Trophoblast cell (in vitro differentiated cells and primary cell): Measurements from ENCODE around the gene MIF.
"Not testable (repeated sequence)": the region's sequence is repeated elsewhere in the genome, so short reads cannot be mapped to it uniquely, and the experiment has no call there.

Experiments
- DNase-seq, 2 donors: peaks; one replicate each; pipeline ENCODE4 v3.0.0-alpha.2; 2016
- H2AFZ ChIP-seq: 2 replicates; pipeline ENCODE4 v1.6.1; 2013; ENCODE audit warnings: low read length, moderate library complexity, mild to moderate bottlenecking; ENCODE audit not compliant: insufficient read depth, poor library complexity
- H2AK5ac ChIP-seq: 2 replicates; pipeline ENCODE4 v1.6.1; 2013; ENCODE audit warnings: mild to moderate bottlenecking, low read length
- H2BK120ac ChIP-seq: 2 replicates; pipeline ENCODE4 v1.6.1; 2013; ENCODE audit warnings: low read length, mild to moderate bottlenecking, moderate library complexity; ENCODE audit not compliant: insufficient read depth, poor library complexity
- H2BK12ac ChIP-seq: 2 replicates; pipeline ENCODE4 v1.6.1; 2013; ENCODE audit warnings: mild to moderate bottlenecking, low read length, moderate library complexity
- H2BK5ac ChIP-seq: 2 replicates; pipeline ENCODE4 v1.6.1; 2013; ENCODE audit warnings: low read length, low read depth, moderate library complexity, mild to moderate bottlenecking; ENCODE audit not compliant: poor library complexity
- H3K14ac ChIP-seq: 2 replicates; pipeline ENCODE4 v1.6.1; 2013; ENCODE audit warnings: mild to moderate bottlenecking, low read length
- H3K18ac ChIP-seq: 2 replicates; pipeline ENCODE4 v1.6.1; 2013; ENCODE audit warnings: mild to moderate bottlenecking, low read length
- H3K23ac ChIP-seq: 2 replicates; pipeline ENCODE4 v1.6.1; 2013; ENCODE audit warnings: low read length
- H3K27ac ChIP-seq: 2 replicates; pipeline ENCODE4 v1.5.1; 2013; ENCODE audit warnings: low read depth, mild to moderate bottlenecking, inconsistent platforms, low read length, moderate library complexity
- H3K27me3 ChIP-seq: 2 replicates; pipeline ENCODE4 v1.6.1; 2013; ENCODE audit warnings: inconsistent platforms, mild to moderate bottlenecking, low read length, moderate library complexity; ENCODE audit not compliant: insufficient read depth
- H3K36me3 ChIP-seq, 2 experiments: 1 replicate in 1 of 2; 2 replicates in 1 of 2; pipeline ENCODE4 v1.6.1; 2013; ENCODE audit warnings: low read length in 2 of 2, mild to moderate bottlenecking in 2 of 2, moderate library complexity in 1 of 2; ENCODE audit not compliant: insufficient read depth in 2 of 2, control insufficient read depth in 1 of 2
- H3K4ac ChIP-seq: 2 replicates; pipeline ENCODE4 v1.6.1; 2013; ENCODE audit warnings: low read depth, mild to moderate bottlenecking, low read length, moderate library complexity
- H3K4me1 ChIP-seq, 2 experiments: 1 replicate in 1 of 2; 2 replicates in 1 of 2; pipeline ENCODE4 v1.6.1; 2013; ENCODE audit warnings: low read length in 2 of 2, mild to moderate bottlenecking in 2 of 2, moderate library complexity in 1 of 2; ENCODE audit not compliant: insufficient read depth in 2 of 2, control insufficient read depth in 1 of 2
- H3K4me2 ChIP-seq: 2 replicates; pipeline ENCODE4 v1.6.1; 2013; ENCODE audit warnings: inconsistent platforms, mild to moderate bottlenecking, low read length, moderate library complexity
- H3K4me3 ChIP-seq: 2 replicates; pipeline ENCODE4 v1.5.1; 2013; ENCODE audit warnings: mild to moderate bottlenecking, low read depth, low read length, inconsistent platforms
- H3K79me1 ChIP-seq: one replicate; pipeline ENCODE4 v1.6.1; 2013; ENCODE audit warnings: low read length
- H3K79me2 ChIP-seq: 2 replicates; pipeline ENCODE4 v1.6.1; 2013; ENCODE audit warnings: low read length, mild to moderate bottlenecking; ENCODE audit not compliant: control insufficient read depth, insufficient read depth, poor library complexity
- H3K9ac ChIP-seq: 2 replicates; pipeline ENCODE4 v1.6.1; 2013; ENCODE audit warnings: mild to moderate bottlenecking, low read length
- H3K9me3 ChIP-seq: 2 replicates; pipeline ENCODE4 v1.6.1; 2013; ENCODE audit warnings: low read depth, mild to moderate bottlenecking, control low read depth, inconsistent platforms, low read length; ENCODE audit not compliant: insufficient read depth
- H4K12ac ChIP-seq: 2 replicates; pipeline ENCODE4 v1.6.1; 2013; ENCODE audit warnings: low read depth, mild to moderate bottlenecking, low read length, moderate library complexity
- H4K8ac ChIP-seq: 2 replicates; pipeline ENCODE4 v1.6.1; 2013; ENCODE audit warnings: low read depth, mild to moderate bottlenecking, low read length, moderate library complexity
- H4K91ac ChIP-seq: one replicate; pipeline ENCODE4 v1.6.1; 2013; ENCODE audit warnings: low read depth, mild to moderate bottlenecking, low read length, moderate library complexity
- WGBS: extraction: QIAGEN DNeasy Blood & Tissue Kit; methylation state at CpG from one replicate; pipeline ENCODE4 v1.1.7; 2013; ENCODE audit warnings: missing lambda C conversion rate; ENCODE audit not compliant: insufficient read length, insufficient coverage; ENCODE audit errors: extremely low coverage; 5-methylcytosine and 5-hydroxymethylcytosine counted together

Gene MIF

GRCh38 chr22:23906641-23907040, 12.5 kb downstream of the MIF start:
- no peak overlapping the region for H4K12ac ChIP-seq
- H4K8ac ChIP-seq = no peak overlapping the region
- H3K4ac ChIP-seq = no peak overlapping the region
- H3K4me1 ChIP-seq = no peaks in the 10 kb centered on the region
- no peaks in the 10 kb centered on the region for H3K79me1 ChIP-seq
- H3K14ac ChIP-seq = no peak overlapping the region
- H3K27me3 ChIP-seq = no peaks in the 10 kb centered on the region
- no peak overlapping the region for H3K27ac ChIP-seq
- H3K79me2 ChIP-seq = no peaks in the 10 kb centered on the region
- H2BK120ac ChIP-seq = no peak overlapping the region
- WGBS = no CpG with 5 or more reads among the region's 4 CpGs
- peaks cover 3% of the 10 kb centered on the region for H3K9me3 ChIP-seq
- H2AK5ac ChIP-seq = no peak overlapping the region
- no peaks in the 10 kb centered on the region for H3K36me3 ChIP-seq
- no peak overlapping the region for H2BK5ac ChIP-seq
- no peak overlapping the region for H3K18ac ChIP-seq
- no peak overlapping the region for H2BK12ac ChIP-seq
- H3K23ac ChIP-seq = no peak overlapping the region
- H4K91ac ChIP-seq = no peak overlapping the region
- no peak overlapping the region for H2AFZ ChIP-seq
- no peak for DNase-seq
- H3K4me2 ChIP-seq = no peak overlapping the region
- no peak overlapping the region for H3K9ac ChIP-seq
- H3K4me3 ChIP-seq = no peak overlapping the region

DNA sequence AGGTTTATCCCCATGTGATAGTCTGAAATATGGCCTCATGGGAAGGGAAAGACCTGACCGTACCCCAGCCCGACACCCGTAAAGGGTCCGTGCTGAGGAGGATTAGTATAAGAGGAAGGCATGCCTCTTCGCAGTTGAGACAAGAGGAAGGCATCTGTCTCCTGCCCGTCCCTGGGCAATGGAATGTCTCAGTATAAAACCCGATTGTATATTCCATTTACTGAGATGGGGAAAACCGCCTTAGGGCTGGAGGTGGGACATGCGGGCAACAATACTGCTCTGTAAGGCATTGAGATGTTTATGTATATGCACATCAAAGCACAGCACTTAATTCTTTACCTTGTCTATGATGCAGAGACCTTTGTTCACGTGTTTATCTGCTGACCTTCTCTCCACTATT, 13.2 kb downstream of the MIF start:
- not testable (repeated sequence) for H4K8ac ChIP-seq, H2BK120ac ChIP-seq, H4K12ac ChIP-seq, H2BK12ac ChIP-seq, H3K27me3 ChIP-seq, H2AK5ac ChIP-seq, H3K14ac ChIP-seq, H3K9me3 ChIP-seq, H3K36me3 ChIP-seq, H3K79me1 ChIP-seq, H2BK5ac ChIP-seq, H3K79me2 ChIP-seq, H3K4ac ChIP-seq, H3K18ac ChIP-seq, H3K4me2 ChIP-seq, H2AFZ ChIP-seq, H3K23ac ChIP-seq, H4K91ac ChIP-seq, H3K4me1 ChIP-seq, H3K4me3 ChIP-seq, H3K27ac ChIP-seq, H3K9ac ChIP-seq
- DNase-seq = peak; percentile 60 to 79
- no CpG with 5 or more reads among the region's 10 CpGs for WGBS

DNA sequence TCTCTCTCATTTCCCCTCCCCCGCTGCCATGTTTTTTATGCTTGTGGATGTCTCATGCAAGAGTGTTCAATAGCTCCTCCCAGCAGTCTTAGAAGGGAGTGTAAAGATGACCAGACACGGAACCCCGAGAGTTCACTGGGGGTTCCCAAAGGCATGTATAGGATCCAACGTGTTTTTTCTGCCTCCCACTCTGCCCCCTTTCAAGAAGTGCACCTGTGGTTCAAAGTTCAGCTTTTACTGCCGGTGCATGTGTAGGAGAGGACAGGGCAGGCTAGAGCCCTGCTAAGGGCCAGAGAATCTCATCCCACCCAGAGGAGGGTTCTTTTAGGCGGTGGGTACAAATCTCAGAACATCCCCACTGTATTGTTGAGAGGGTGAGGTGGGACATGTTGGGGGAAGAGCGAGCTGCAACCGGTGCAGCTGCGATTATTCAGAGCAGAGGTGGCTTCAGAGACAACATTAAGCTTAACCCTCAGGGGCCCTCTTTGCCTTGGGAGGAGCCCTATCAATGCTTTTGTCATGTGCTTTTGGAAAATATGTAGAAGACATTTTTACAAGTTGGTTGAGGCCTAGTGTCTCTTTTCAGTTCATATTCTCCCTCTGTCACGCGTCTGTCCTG, 14.5 kb downstream of the MIF start:
- no peak overlapping the region for H3K14ac ChIP-seq
- H2AFZ ChIP-seq = no peak overlapping the region
- WGBS = no CpG with 5 or more reads among the region's 11 CpGs
- no peak overlapping the region for H2AK5ac ChIP-seq
- DNase-seq = no peak
- H3K27me3 ChIP-seq = no peaks in the 10 kb centered on the region
- H3K4me2 ChIP-seq = no peak overlapping the region
- H4K8ac ChIP-seq = no peak overlapping the region
- H2BK5ac ChIP-seq = no peak overlapping the region
- H3K4me3 ChIP-seq = no peak overlapping the region
- peaks cover 0 to 4% of the 10 kb centered on the region in 2 experiments for H3K4me1 ChIP-seq
- no peak overlapping the region for H4K12ac ChIP-seq
- H2BK120ac ChIP-seq = peak overlapping the region; percentile 32
- peaks cover 1% of the 10 kb centered on the region for H3K9me3 ChIP-seq
- no peak overlapping the region for H3K23ac ChIP-seq
- no peak overlapping the region for H2BK12ac ChIP-seq
- H3K79me2 ChIP-seq = peaks cover 3% of the 10 kb centered on the region
- H4K91ac ChIP-seq = no peak overlapping the region
- no peak overlapping the region for H3K27ac ChIP-seq
- H3K79me1 ChIP-seq = peaks cover 2% of the 10 kb centered on the region
- no peaks in the 10 kb centered on the region for H3K36me3 ChIP-seq
- no peak overlapping the region for H3K9ac ChIP-seq
- no peak overlapping the region for H3K18ac ChIP-seq
- no peak overlapping the region for H3K4ac ChIP-seq

GRCh38 chr22:23909296-23909898, 15.2 kb downstream of the MIF start:
- Histone ChIP-seq H3K27ac (no peak overlapping the region), H2BK5ac (no peak overlapping the region), H3K9me3 (peaks cover 1% of the 10 kb centered on the region), H3K36me3 (no peaks in the 10 kb centered on the region), H3K4me1 (peaks cover 0 to 4% of the 10 kb centered on the region in 2 experiments), H3K79me1 (peaks cover 3% of the 10 kb centered on the region), H3K4me2 (no peak overlapping the region), H2BK12ac (no peak overlapping the region), H3K4ac (no peak overlapping the region), H3K27me3 (no peaks in the 10 kb centered on the region), H4K12ac (no peak overlapping the region), H4K8ac (no peak overlapping the region), H3K18ac (no peak overlapping the region), H3K14ac (no peak overlapping the region), H2AK5ac (no peak overlapping the region), H3K79me2 (peaks cover 4% of the 10 kb centered on the region), H3K23ac (no peak overlapping the region), H3K9ac (no peak overlapping the region), H2BK120ac (no peak overlapping the region), H4K91ac (no peak overlapping the region), H2AFZ (no peak overlapping the region), H3K4me3 (no peak overlapping the region)
- DNase-seq = no peak
- WGBS = no CpG with 5 or more reads among the region's 6 CpGs
